Left lung (tissue), 10 donors: Measurements from ENCODE around the gene ROPN1L. TPM values are rescaled to one million over a fixed set of nuclear protein-coding genes. Genes with fewer than 3 reads are reported as not detected.

ENCODE experiments used
- ATAC-seq: fragments of 200-7000 bp; cut with Tn5 transposase; one replicate; pipeline ENCODE4 v1.9.1; 2020; ENCODE audit warnings: moderate library complexity
- DNase-seq, 4 donors: peaks; one replicate each; pipeline ENCODE4 v3.0.0-alpha.2; 2013 to 2020
- H3K27ac ChIP-seq, 2 donors: fragments of 200-600 bp; sonication (generic) in 1 of 2; one replicate each; pipeline versions ENCODE4 v1.5.0 to v1.8.0; 2020 to 2021
- H3K27me3 ChIP-seq, 2 donors: fragments of 200-600 bp; sonication (generic) in 1 of 2; one replicate each; pipeline versions ENCODE4 v1.5.0 to v1.8.0; 2020 to 2021
- H3K36me3 ChIP-seq, 2 donors: fragments of 200-600 bp; sonication (generic) in 1 of 2; one replicate each; pipeline versions ENCODE4 v1.5.0 to v1.8.0; 2020 to 2021
- H3K4me1 ChIP-seq, 2 donors: fragments of 200-600 bp; one replicate each; pipeline ENCODE4 v1.8.0; 2021
- H3K4me3 ChIP-seq, 2 donors: fragments of 200-600 bp; sonication (generic) in 1 of 2; one replicate each; pipeline versions ENCODE4 v1.5.0 to v1.8.0; 2020 to 2021; ENCODE audit warnings: mild to moderate bottlenecking in 1 of 2
- H3K9me3 ChIP-seq, 2 donors: fragments of 200-600 bp; sonication (generic) in 1 of 2; one replicate each; pipeline versions ENCODE4 v1.5.0 to v1.8.0; 2020 to 2021
- CTCF ChIP-seq, 2 donors: fragments of 200-600 bp; sonication (generic) in 1 of 2; IDR thresholded peaks; one replicate each; pipeline versions ENCODE4 v1.5.0 to v1.8.0; 2021; ENCODE audit warnings: antibody characterized with exemption in 2 of 2
- intact Hi-C, 2 donors: fragments of 100-400 bp; cut with DNase I; formaldehyde crosslinking; loops; one replicate each; pipeline versions ENCODE4 v1.11.2 to v1.14.2; 2022
- polyA plus RNA-seq, 6 donors: library from polyadenylated mRNA; unstranded; fragments of 120-200 nt; gene quantifications; one replicate each; pipeline ENCODE4 v1.2.1, GENCODE V29; 2013; ENCODE audit not compliant: insufficient read length in 6 of 6
- total RNA-seq, 2 donors: library from RNA; stranded (reverse); fragmentation: NEBNext Ultra II Directional; extraction: Animal tissue kit (Norgen Biotek cat#: 25700); gene quantifications; one replicate each; pipeline ENCODE4 v1.2.1, GENCODE V29; 2021
- donor health status: DM: no; HTN: yes; CAD: no.
- donor health status: DM: no; HTN: no; CAD: no.

The ROPN1L gene
- total and polyA plus RNA-seq, 8 donors: 0.50 to 9.5 (median 5.1) TPM

DNA sequence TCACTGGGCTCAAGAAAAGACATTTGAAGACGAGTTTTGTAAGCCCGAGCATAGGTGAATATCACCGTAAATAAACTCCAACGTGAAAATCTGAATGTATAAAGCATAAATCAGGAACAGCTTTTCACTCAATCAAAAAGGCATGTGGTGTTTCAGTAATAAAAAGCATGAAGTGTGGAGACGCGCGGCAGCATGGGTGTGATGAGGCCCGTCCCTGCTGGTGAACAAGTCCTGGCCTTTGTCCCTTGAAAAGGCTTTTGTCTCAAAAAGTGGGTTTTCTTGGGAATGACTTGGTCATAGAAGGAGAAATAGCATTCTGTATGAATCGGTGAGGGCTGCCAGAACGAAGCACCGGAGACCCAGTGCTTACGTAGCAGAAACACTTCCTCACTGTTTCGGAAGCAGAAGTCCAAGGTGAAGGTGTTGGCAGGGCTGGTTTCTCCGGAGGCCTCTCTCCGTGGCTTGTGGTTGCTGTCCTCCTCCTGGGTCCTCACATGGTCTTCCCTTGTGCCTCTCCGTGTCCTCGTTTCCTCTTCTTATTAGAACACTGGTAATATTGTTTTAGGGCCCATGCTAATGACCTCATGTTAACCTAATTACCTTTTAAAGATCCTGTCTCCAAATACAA lies 24.9 kb downstream of the ROPN1L start:
- no peak for ATAC-seq
- no peak overlapping the region for H3K27ac ChIP-seq
- DNase-seq: no peak
- H3K4me3 ChIP-seq: no peak overlapping the region
- H3K9me3 ChIP-seq: no peaks in the 10 kb centered on the region
- H3K4me1 ChIP-seq: peaks cover 0 to 18% of the 10 kb centered on the region in 2 donors
- TF ChIP-seq CTCF (IDR thresholded peaks at IDR 0.05): no peak
- intact Hi-C loops: no loop called here
- no peaks in the 10 kb centered on the region for H3K36me3 ChIP-seq
- no peaks in the 10 kb centered on the region for H3K27me3 ChIP-seq

GRCh38 chr5:10467281-10468198 lies 25.9 kb downstream of the ROPN1L start:
- H3K9me3 ChIP-seq: no peaks in the 10 kb centered on the region
- no peaks in the 10 kb centered on the region for H3K27me3 ChIP-seq
- ATAC-seq (peak; percentile 53), DNase-seq (no peak)
- no peaks in the 10 kb centered on the region for H3K36me3 ChIP-seq
- H3K4me1 ChIP-seq: peaks cover 0 to 18% of the 10 kb centered on the region in 2 donors
- intact Hi-C loops: no loop called here
- H3K27ac ChIP-seq: no peak overlapping the region
- H3K4me3 ChIP-seq: no peak overlapping the region
- TF ChIP-seq CTCF (IDR thresholded peaks at IDR 0.05): no peak

GRCh38 chr5:10468256-10468655 lies 26.6 kb downstream of the ROPN1L start:
- Histone ChIP-seq H3K36me3 (no peaks in the 10 kb centered on the region), H3K4me1 (peaks cover 0 to 18% of the 10 kb centered on the region in 2 donors), H3K27ac (no peak overlapping the region), H3K4me3 (no peak overlapping the region), H3K9me3 (no peaks in the 10 kb centered on the region), H3K27me3 (no peaks in the 10 kb centered on the region)
- ATAC-seq (no peak), DNase-seq (no peak)
- no peak for TF ChIP-seq CTCF (IDR thresholded peaks at IDR 0.05)
- intact Hi-C loops: no loop called here

DNA sequence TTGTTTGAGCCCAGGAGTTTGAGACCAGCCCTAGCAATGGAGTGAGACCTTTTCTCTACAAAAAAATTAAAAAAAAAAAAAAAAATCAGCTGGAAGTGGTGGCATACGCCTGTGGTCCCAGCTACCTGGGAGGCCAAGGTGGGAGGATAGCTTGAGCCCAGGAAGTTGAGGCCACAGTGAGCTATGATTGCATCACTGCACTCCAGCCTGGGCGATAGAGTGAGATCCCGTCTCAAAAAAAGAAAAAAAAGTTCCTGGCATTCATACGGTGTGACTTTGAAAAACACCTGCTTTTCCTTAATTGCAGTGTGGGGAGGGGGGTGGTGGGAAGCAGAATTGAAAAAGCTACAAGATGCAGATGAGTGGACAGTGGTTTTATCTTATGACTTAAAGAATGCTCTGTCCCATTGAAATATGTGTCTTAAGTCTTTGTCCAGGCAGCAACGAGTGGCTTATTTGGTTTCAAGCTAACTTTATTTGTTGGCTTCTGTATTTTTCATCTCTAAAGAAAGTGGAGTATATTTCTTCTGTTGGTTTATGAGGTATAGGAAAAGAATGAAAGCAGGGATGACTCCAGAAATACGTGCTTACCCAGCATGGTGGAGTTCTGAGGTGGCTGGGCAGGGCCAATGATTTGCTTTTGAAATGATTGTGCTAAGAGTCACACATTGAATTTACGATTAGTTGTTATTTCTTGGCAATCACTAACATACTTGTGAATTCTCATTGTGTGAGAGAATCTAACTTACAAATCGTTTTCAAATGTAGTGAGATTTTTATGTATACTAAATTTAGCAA lies 27.8 kb downstream of the ROPN1L start:
- H3K27ac ChIP-seq: no peak overlapping the region
- no peak for TF ChIP-seq CTCF (IDR thresholded peaks at IDR 0.05)
- no peaks in the 10 kb centered on the region for H3K9me3 ChIP-seq
- no peak for ATAC-seq
- no peaks in the 10 kb centered on the region for H3K36me3 ChIP-seq
- intact Hi-C loops: no loop called here
- H3K4me1 ChIP-seq: peaks cover 0 to 18% of the 10 kb centered on the region in 2 donors
- H3K27me3 ChIP-seq: no peaks in the 10 kb centered on the region
- H3K4me3 ChIP-seq: no peak overlapping the region
- DNase-seq: no peak
